ENCODE results near the gene CUX1. TPM values are rescaled to one million over a fixed set of nuclear protein-coding genes. Genes with fewer than 3 reads are reported as not detected.

CUX1 gene
- total and polyA plus RNA-seq, 9 donors: 42.2 to 151 (median 126) TPM

GRCh38 chr7:102096012-102096332 lies 278.5 kb downstream of the CUX1 start:
- DNase-seq: no peak
- intact Hi-C loops (cut with DNase I): no loop called here
- H3K4me3 ChIP-seq: no peak overlapping the region
- H3K27ac ChIP-seq: no peak overlapping the region
- no peaks in the 10 kb centered on the region for H3K27me3 ChIP-seq
- WGBS, 3 donors: 81 to 89% (median 82%) methylated on average over 10 of the region's 10 CpGs
- H3K9me3 ChIP-seq: no peaks in the 10 kb centered on the region
- TF ChIP-seq EP300 (IDR thresholded peaks at IDR 0.05) (no peak), POLR2A (IDR thresholded peaks at IDR 0.05) (no peak), CTCF (IDR thresholded peaks at IDR 0.05) (no peak)
- no peaks in the 10 kb centered on the region for H3K4me1 ChIP-seq (ENCODE audit: insufficient read depth)
- no peaks in the 10 kb centered on the region for H3K36me3 ChIP-seq

GRCh38 chr7:102096706-102097427 lies 279.4 kb downstream of the CUX1 start:
- Histone ChIP-seq H3K27ac (no peak overlapping the region), H3K27me3 (no peaks in the 10 kb centered on the region), H3K36me3 (no peaks in the 10 kb centered on the region), H3K4me1 (ENCODE audit: insufficient read depth) (no peaks in the 10 kb centered on the region), H3K4me3 (no peak overlapping the region), H3K9me3 (no peaks in the 10 kb centered on the region)
- TF ChIP-seq CTCF (IDR thresholded peaks at IDR 0.05) (no peak), EP300 (IDR thresholded peaks at IDR 0.05) (no peak), POLR2A (IDR thresholded peaks at IDR 0.05) (no peak)
- DNase-seq: no peak
- WGBS, 3 donors: 87 to 91% (median 89%) methylated on average over 19 of the region's 19 CpGs
- intact Hi-C loops (cut with DNase I): no loop called here

GRCh38 chr7:102097601-102098161 lies 280.3 kb downstream of the CUX1 start:
- Histone ChIP-seq H3K4me3 (no peak overlapping the region), H3K36me3 (no peaks in the 10 kb centered on the region), H3K9me3 (no peaks in the 10 kb centered on the region), H3K27me3 (no peaks in the 10 kb centered on the region), H3K27ac (no peak overlapping the region), H3K4me1 (ENCODE audit: insufficient read depth) (no peaks in the 10 kb centered on the region)
- DNase-seq: no peak
- intact Hi-C loops (cut with DNase I): no loop called here
- TF ChIP-seq CTCF (IDR thresholded peaks at IDR 0.05) (no peak), POLR2A (IDR thresholded peaks at IDR 0.05) (no peak), EP300 (IDR thresholded peaks at IDR 0.05) (no peak)
- WGBS, 3 donors: 73 to 80% (median 78%) methylated on average over 13 of the region's 13 CpGs

GRCh38 chr7:102098986-102099385 lies 281.6 kb downstream of the CUX1 start:
- 96 to 98% (median 96%) methylated on average over 5 to 6 of the region's 6 CpGs for WGBS, 3 donors
- H3K36me3 ChIP-seq: no peaks in the 10 kb centered on the region
- H3K9me3 ChIP-seq: no peaks in the 10 kb centered on the region
- H3K27me3 ChIP-seq: no peaks in the 10 kb centered on the region
- TF ChIP-seq EP300 (IDR thresholded peaks at IDR 0.05) (no peak), POLR2A (IDR thresholded peaks at IDR 0.05) (no peak), CTCF (IDR thresholded peaks at IDR 0.05) (no peak)
- no peak overlapping the region for H3K27ac ChIP-seq
- intact Hi-C loops (cut with DNase I): no loop called here
- no peak overlapping the region for H3K4me3 ChIP-seq
- H3K4me1 ChIP-seq (ENCODE audit: insufficient read depth): no peaks in the 10 kb centered on the region
- no peak for DNase-seq

Measured in ovary (tissue), 9 donors.